ENCODE measurements around the gene UCK1.

The UCK1 gene

GRCh38 chr9:131476777-131477345, 54.2 kb downstream of the UCK1 start:
- DNase-seq (ENCODE audit: low read depth), result no peak

GRCh38 chr9:131475956-131476776, 54.9 kb downstream of the UCK1 start:
- DNase-seq (ENCODE audit: low read depth), result no peak

GRCh38 chr9:131475111-131475955, 55.7 kb downstream of the UCK1 start:
- DNase-seq (ENCODE audit: low read depth), result no peak

- no peak for DNase-seq (ENCODE audit: low read depth)
These were observed 56.4 kb downstream of the UCK1 start for GRCh38 chr9:131474711-131475110.

GRCh38 chr9:131473891-131474290, 57.2 kb downstream of the UCK1 start:
- DNase-seq (ENCODE audit: low read depth), result no peak

All from amniotic epithelial cell (primary cell).